HG03280 (cell line): ENCODE measurements around the gene IPO7.
"Not testable (repeated sequence)": the region's sequence is repeated elsewhere in the genome, so short reads cannot be mapped to it uniquely, and the experiment has no call there.

Experiments used
- ATAC-seq: cut with Tn5 transposase; IDR thresholded peaks from one replicate; pipeline ENCODE4 v1.9.1; 2021; ENCODE audit warnings: mild to moderate bottlenecking, moderate library complexity; ENCODE audit not compliant: unreplicated experiment

Gene IPO7

DNA sequence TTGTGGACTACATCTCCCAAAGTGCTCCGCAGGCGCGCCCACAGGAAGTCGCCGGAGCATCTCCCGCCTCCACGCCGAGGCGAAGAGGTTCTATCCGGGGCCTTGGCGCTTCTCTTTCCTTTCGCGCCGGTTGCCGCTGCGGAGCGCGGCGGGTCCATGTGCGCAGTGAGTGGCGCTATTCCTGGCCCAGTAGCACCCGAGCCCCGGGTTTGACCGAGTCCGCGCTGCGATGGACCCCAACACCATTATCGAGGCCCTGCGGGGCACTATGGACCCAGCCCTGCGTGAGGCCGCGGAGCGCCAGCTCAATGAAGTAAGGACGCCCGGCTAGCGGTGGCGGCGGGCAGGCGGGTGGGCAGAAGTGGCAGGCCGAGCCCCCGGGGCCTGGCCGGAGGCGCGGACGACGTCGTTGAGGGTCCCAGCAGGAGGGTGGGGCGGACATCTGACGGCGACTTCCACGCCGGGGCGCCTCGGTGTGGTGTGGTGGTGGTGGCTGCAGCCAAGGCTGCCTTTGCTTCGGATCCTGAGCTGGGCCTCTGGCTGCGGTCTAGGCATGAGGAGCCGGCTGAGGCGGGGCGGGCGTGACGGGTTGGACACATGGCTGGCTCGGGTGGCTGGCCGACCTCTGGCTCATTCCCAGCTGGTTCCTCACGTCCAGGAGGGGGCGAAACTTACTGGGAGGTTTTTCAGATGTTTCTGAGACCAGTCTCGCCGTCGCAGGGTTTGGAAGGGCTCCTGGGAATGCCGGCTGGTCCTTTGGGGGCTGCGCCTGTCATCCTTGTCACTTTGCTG, at the start of gene IPO7:
IPO7 (plus strand) TSS at position 118 of the 792 bp plus-strand sequence; CDS start at position 230, 112 bp downstream.
- peak; percentile 94 for ATAC-seq

GRCh38 chr11:9341638-9342178, 42.7 kb upstream of the IPO7 start:
- no peak for ATAC-seq

- ATAC-seq: no peak
These were observed 40.3 kb upstream of the IPO7 start for GRCh38 chr11:9344061-9344680.

DNA sequence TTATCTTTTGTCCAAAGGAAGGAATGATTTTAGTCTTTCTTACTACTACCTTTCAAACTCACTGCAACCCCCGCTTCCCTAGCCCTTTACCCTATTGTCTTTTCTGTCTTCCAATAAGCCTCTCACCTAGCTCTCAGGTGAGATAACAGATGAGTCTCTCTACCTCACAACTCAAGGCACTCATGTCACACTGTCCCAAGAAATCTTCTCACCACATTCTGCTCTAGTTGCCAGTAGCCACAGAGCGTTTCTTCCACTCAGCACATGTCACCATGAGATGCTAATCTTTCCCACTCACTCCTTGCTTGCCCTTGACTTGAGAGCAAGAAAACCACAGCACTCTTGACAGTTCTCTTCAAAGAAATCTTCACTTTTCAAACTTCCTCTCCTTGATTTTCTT, 37.4 kb upstream of the IPO7 start:
- no peak for ATAC-seq

DNA sequence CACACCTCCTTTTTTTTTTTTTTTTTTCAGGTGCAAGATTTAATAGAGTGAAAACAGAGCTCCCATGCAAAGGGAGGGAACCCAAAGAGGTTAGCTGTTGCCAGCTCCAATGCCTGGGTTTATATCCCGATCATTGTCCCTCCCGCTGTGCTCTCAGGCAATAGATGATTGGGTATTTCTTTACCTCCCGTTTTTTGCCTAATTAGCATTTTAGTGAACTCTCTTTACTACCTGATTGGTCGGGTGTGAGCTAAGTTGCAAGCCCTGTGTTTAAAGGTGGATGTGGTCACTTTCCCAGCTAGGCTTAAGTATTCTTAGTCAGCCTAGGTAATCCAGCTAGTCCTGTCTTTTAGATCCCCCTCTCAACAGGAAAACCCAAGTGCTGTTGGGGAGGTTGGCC, 36.7 kb upstream of the IPO7 start:
- not testable (repeated sequence) for ATAC-seq

DNA sequence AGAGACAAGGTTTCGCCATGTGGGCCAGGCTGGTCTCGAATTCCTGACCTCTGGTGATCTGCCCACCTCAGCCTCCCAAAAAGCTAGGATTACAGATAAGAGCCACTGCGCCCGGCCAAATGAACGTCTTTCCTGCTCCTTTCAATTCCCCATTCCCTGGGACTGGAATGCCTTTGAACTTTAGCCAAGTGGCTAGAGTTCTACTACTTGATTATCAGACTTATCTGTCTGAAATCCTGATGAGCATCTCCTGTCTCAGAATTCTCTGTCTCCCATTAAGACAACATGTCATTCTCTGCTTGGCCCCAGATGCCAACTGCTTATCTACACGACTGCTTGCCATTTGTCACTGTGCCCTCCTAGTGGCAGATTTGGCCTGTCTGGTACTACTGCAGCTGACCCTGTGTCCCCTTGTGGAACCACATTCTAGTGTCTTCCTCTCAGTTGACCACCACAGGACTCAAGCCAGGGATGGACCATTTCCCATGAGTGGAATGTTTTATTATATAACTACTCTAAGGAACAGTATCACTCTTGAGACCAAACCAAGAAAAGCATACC, 33.1 kb upstream of the IPO7 start:
- ATAC-seq: no peak

GRCh38 chr11:9357041-9357440, 27.4 kb upstream of the IPO7 start:
- ATAC-seq: no peak

DNA sequence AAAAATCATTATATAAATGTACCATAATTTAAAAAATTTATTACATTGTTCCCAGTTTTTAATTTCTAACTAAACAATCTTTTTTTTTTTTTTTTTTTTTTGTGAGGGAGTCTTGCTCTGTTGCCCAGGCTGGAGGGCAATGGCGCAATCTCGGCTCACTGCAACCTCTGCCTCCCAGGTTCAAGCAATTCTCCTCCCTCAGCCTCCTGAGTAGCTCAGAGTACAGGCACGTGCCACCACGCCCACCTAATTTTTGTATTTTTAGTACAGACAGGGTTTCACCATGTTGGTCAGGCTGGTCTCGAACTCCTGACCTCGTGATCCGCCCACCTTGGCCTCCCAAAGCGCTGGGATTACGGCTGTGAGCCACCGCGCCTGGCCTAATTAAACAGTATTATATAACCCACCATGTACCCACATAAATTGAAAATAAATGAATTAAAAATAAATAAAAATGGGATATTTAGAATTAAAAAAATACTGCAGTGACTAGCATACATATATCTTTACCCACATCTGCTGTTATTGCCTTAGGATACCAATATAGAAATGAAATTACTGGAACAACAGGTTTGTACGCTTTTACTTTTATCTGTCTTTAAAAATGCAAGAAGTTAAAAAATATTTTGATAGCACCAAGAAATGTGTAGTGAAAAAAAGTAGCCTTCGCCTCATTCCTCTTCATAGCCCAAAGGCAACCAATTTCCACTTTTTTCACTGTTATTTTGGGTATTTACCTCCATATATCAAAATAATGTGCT, 23.4 kb upstream of the IPO7 start:
- ATAC-seq: not testable (repeated sequence)

- ATAC-seq: no peak
These were observed 22.0 kb upstream of the IPO7 start for GRCh38 chr11:9362393-9362863.

GRCh38 chr11:9363954-9364912, 20.2 kb upstream of the IPO7 start:
- peak; percentile 98 for ATAC-seq

DNA sequence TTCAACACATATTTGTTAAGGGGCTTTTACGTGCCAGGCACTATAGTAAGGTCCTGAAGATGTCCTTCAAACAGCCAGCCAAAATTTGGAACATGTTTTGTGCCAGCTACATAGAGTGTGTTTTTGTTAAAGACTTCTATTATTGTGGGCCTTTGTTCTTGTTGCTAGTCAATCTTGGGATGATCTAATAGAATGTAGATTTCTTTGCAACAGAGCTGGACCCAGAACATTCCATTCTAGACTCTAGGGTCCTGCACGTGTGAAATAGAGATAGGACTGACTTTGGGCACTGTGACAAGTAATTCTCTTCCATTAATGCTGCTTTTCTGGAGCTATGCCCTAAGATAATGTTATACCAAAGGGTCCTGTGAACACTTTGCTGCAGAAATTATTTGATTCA, 16.9 kb upstream of the IPO7 start:
- ATAC-seq: no peak

GRCh38 chr11:9377036-9377435, 7.4 kb upstream of the IPO7 start:
- ATAC-seq: no peak

- ATAC-seq: no peak
These were observed 5.4 kb upstream of the IPO7 start for GRCh38 chr11:9379041-9379440.

- no peak for ATAC-seq
These were observed 3.7 kb upstream of the IPO7 start for GRCh38 chr11:9380773-9381172.

DNA sequence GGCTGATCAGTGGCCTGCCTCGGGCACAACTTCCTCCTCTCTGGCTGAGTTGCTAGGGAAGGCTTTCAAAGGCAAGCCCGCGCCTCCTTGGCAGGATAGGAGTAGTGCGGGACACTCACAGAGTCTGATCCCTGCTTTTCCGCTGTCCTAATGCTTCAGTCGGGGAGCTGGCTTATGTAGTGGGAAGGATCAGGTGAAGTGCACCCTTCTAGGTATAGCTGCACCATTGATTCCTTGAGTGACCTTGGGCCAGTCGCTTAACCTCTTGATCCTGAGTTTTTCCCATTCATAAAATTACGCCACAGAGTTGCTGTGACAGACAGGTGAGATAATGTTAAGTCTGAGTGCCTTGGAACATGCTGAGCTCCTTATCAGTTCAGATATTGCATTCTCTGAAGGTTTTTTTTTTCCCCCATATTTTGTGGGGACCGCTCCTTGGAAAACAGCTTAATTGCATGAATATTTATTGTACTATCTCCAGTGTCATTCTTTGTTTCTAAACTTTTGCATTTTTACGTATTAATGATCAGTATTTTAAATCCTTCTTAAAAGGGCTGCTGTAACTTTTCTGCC, 961 bp downstream of the IPO7 start:
- ATAC-seq: peak; percentile 10

DNA sequence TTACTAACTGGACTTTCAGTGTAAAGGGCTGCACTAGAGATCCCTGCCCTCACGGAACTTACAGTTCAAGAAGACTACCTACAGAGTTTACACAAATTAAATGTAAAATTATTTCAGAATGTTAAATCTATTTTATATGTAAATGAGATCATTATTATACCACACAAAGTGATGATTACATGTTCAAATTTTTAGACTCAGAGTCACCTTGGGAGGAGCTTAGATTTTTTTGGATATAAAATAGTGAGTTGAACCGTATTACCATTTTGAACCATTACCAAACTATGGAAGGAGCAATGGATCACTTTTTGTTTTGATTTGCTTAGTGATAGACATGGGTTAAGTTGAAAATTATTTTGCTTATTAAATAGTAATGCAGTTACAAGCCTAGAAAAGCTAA, 1.6 kb downstream of the IPO7 start:
- ATAC-seq: no peak

GRCh38 chr11:9386901-9387300, 2.4 kb downstream of the IPO7 start:
- ATAC-seq: no peak

DNA sequence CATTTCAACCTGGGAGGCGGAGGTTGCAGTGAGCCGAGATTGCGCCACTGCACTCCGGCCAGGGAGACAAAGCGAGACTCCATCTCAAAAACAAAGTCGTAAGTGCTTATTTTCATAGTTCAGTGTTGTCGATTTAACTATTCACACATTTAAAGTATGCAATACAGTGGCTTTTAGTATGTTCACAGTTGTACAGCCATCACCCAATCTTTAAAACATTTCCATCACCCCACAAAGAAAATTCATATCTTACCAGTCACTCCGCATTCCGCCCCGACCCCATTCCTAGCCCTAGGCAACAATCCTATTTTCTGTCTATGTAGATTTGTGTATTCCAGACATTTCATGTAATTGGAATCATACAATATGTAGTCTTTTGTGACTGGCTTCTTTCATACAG, 11.9 kb downstream of the IPO7 start:
- ATAC-seq: no peak

DNA sequence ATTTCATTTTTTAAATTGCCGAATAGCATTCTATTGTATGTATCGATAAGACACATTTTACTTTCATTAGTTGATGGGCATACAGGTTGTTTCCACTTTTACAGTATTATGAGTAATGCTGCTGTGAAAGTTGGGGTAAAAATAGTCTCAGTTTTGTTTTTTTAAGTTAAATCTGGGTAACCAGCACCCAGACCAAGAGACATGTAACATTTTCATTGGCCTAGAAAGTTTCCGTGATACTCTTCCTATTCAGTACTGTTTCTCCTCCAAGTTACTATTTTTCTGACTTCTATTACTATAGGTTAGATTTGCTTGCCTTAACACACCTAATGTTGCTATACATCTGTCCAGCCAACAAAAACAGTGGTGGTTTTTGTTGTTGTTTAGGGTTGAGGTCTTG, 12.3 kb downstream of the IPO7 start:
- no peak for ATAC-seq
